NCI-H1105 (cell line): ENCODE measurements around the gene SRP54.
"Not testable (repeated sequence)": the region's sequence is repeated elsewhere in the genome, so short reads cannot be mapped to it uniquely, and the experiment has no call there.

Experiments used
- DNase-seq: peaks from one replicate; lab custom pipeline; 2025; lab: John Stamatoyannopoulos, UW

Gene SRP54

DNA sequence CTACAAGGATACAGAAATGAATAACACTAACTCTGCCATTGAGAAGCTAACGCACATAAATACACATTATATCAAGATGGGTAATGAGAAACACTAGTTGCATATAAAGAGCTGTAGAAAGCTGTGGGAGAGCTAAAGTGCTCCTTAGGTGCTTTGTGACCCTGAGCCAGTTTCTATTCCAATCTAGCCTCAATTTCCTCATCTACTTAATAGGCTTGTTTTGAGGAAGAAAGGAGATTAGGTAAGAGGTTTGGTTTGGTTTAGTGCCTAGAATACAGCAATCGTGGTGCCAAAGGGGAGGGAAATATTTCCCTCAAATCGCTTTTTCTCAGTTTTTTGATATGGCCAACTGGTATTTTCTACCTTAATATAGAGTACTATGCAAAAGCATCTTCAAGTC, 994 bp downstream of the SRP54 start:
- DNase-seq, result no peak

GRCh38 chr14:34985740-34986139, 2.9 kb downstream of the SRP54 start:
- DNase-seq, result no peak

DNA sequence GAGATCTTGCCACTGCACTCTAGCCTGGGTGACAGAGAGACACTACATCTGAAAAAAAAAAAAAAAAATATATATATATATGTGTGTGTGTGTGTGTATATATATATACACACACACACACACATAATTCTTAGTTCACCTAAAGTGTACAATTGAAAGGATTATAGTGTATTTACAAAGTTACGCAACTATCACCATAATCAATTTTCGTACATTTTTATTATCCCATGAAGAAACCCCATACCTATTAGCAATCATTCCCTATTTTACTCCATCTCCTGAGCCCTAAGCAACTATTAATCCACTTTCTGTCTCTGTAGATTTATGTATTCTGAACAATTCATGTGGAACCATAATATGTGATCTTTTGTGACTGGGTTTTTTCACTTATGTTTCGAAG, 4.4 kb downstream of the SRP54 start:
- DNase-seq, result no peak

DNA sequence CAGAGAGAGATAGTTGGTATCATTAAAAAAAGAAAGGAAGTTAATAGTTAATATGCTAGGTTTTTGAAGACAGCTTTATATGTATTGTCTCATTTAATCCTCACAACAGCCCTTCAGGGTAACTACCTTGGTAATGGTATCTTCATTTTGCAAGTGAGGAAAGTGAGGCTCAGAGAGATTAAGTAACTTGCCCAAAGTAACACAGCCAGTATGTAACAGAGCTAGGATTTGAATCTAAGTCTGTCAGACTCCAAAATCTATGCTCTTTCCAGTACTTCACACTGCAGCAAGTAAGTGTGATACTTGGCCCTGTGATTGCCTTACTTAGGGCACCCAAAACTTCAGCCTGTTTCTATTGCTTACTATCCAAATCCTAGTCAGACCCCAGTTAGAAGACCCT, 7.0 kb downstream of the SRP54 start:
- no peak for DNase-seq

GRCh38 chr14:34993426-34993825, 10.6 kb downstream of the SRP54 start:
- no peak for DNase-seq

DNA sequence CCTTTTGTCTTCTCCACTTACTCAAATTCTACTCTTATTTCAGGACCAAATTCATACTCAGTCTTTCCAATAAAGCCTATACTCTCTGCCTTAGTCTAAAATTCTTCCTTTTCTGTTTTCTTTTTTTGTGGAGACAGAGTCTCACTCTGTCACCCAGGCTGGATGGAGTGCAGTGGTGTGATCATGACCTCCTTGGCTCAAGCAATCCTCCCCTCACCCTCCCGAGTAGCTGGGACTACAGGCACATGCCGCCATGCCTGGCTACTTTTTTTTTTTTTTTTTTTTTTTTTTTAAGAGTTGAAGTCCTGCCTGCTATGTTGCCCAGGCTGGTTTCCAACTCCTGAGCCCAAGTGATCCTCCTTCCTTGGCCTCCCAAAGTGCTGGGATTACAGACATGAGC, 11.9 kb downstream of the SRP54 start:
- no peak for DNase-seq

GRCh38 chr14:34997762-34998161, 15.0 kb downstream of the SRP54 start:
- no peak for DNase-seq

DNA sequence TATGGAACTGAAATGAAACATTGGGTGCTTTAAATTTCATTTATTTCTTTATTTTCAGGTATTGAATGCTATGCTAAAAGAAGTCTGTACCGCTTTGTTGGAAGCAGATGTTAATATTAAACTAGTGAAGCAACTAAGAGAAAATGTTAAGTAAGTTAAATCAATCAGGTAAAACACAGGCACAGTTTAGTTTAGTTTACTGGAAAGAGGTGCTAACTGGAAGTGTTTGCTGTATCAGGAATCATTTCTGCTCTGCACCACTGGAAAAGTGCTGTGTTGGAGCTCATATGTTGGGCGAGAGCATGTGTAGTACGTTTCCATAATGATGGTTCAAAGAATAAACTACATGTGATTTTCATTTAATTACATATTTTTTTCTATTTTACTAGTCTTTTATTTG, 16.7 kb downstream of the SRP54 start:
- no peak for DNase-seq

DNA sequence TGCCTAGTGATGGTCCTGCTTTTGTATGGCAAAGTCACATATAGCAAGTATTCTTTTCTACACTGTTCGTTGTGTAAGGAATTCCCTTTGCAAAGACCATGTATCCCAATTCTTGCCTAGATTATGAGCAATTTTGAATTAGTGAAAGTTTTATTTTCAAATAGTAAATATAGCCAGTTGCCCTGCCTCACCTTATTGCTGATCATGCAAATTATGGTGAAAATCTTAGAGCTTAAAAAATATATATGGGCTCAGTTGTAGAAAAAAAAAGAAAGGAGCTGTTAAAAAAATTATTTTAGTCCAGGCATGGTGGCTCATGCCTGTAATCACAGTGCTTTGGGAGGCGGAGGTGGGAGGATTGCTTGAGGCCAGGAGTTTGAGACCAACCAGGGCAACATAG, 18.8 kb downstream of the SRP54 start:
- DNase-seq, result no peak

DNA sequence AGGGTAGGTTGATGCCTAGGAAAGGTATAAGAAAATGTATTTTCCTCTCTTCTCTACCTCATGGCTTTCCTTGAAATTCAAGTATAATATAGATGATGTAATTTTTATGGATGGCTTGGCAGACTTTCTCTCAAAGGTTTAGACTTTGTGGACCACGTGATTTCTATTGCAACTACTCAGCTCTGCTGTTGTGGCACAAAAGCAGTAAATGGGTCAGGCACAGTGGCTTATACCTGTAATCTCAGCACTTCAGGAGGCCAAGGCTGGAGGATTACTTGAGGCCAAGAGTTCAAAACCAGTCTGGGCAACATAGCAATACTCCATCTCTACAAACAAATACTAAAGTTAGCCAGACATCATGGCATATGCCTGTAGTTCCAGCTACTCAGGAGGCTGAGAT, 22.0 kb downstream of the SRP54 start:
- DNase-seq, result no peak

DNA sequence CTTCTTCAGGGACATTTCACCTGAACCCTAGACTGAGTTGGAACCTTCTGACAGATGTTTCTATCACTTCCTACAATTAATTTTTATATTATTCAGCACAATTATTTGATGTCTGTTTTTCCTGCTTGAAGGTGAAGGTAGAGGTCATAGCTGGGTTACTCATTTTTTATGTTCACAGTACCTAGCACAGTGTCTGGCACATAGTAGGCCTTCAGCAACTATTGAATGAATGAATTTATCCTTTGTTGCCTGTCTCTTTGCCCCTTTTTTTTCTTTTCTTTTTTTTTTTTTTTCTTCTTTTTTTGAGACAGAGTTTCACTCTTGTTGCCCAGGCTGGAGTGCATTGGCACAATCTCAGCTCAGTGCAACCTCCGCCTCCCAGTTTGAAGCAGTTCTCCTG, 33.8 kb downstream of the SRP54 start:
- DNase-seq, result no peak

- no peak for DNase-seq
These were observed 37.9 kb downstream of the SRP54 start for GRCh38 chr14:35020713-35021112.

DNA sequence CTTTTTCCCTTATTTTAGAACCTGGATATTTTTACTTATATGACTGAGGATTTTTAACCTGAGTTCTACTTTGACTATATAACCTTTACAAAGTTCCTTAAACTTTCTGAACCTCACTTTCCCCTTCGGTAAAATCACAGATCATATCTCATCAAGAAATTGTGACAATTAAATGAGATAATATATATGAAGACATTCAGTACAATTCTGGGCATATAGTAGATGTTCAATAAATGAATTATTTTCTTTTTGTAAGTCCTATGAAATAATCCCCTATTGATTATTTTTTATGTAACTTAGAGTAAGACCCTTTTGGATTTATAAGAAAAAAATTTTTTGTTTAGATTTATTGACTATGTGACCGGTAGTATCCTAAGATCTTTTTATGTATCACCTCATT, 45.6 kb downstream of the SRP54 start:
- DNase-seq, result no peak

DNA sequence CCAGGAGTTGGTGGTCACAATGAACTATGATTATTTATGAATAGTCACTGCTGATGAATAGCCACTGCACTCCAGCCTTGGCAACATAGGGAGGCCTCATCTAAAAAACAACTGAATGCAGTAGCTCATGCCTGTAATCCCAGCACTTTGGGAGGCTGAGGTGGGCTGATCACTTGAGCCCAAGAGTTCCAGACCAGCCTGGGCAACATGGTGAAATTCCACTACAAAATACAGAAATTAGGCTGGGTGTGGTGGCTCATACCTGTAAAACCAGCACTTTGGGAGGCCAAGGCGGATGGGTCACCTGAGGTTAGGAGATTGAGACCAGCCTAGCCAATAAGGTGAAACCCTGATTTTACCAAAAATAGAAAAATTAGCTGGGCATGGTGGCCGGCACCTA, 49.8 kb downstream of the SRP54 start:
- no peak for DNase-seq

- no peak for DNase-seq
These were observed 51.6 kb downstream of the SRP54 start for GRCh38 chr14:35034440-35034833.

- DNase-seq, result not testable (repeated sequence)
These were observed 52.3 kb downstream of the SRP54 start for GRCh38 chr14:35034944-35035554.

DNA sequence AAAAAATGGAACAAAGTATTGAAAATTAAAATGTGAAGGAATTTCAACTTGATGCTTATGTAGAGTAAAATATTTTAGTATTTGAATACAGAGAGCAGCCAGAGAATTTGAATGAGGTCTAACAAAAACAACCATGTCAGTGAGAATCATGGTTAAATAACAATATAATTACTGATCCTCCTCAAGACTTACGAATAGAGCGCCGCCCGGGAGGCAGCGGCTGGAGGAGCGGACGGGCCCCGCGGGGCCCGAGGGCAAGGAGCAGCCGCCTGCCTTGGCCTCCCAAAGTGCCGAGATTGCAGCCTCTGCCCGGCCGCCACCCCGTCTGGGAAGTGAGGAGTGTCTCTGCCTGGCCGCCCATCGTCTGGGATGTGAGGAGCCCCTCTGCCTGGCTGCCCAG, 55.5 kb downstream of the SRP54 start:
- not testable (repeated sequence) for DNase-seq

- DNase-seq, result no peak
These were observed 59.8 kb downstream of the SRP54 start for GRCh38 chr14:35042632-35043031.

DNA sequence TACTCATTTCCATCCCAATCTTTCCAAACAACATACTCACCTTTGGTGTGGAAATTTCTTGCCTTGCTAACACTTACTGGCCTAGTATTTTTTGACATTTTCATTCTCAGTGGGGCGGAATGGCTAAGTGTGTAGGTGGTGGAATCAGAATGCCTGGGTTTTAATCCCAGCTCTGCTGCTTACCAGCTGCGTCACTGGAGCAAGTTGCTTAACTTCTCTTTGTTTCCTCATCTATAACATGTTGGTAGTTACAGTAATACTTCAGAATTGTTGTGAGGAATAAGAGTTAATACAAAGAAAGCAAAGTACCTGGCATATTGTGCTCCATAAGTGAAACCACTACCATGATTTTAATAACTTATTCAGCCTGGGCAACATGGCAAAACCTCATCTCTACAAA, 60.3 kb downstream of the SRP54 start:
- no peak for DNase-seq

GRCh38 chr14:35044939-35045797, 62.4 kb downstream of the SRP54 start:
- DNase-seq, result no peak

DNA sequence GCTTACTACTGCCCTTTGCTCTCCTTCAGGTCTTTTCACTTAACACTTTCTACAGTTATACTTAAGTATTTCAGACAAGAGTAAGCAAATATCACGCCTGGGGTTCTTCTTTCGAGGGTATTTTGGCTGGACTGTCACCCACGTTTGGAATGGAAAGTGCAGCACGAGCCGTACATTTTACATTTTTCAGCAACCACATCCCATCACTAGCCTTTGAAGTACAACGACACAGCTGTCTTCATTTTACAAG, 62.9 kb downstream of the SRP54 start:
- no peak for DNase-seq

DNA sequence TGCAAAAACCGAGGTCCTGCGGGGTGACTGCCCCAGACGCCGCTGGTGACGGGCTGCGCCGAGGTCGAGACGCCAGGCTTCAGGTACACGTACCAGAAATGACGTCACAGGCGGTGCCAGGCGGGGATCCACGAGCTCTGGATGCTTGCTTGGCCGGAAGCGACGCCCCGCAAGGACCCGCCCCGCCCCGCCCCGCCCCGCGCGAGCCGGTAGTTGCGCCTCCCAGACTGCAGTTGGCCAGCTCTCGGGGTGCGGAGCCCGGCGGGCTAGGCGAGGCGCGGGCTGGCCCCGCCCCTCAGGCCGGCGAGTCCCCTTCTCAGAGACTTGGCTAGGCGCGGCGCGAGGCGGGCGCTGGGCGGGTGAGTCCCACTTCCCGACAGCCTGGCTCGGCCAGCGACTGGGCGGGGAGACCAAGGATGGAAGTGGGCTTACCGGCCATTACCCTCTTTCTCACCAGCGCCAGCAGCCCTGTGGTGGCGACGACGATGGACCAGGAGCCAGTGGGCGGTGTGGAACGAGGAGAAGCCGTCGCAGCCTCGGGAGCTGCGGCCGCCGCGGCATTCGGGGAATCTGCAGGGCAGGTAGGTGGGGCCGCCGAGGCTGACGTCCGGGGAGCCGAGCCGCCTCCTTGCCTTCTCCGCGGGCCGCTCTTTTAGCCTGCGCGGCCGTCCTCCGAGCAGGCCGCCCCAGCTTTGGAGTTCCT, 63.4 kb downstream of the SRP54 start, which contains the start of gene FAM177A1:
Gene FAM177A1 (plus strand): TSS at position 225 of the 703 bp plus-strand sequence. CDS start 192 bp downstream, at position 417.
- DNase-seq, result peak; percentile 97
